K562 (cell line): ENCODE measurements around the gene UNC5C. TPM values are rescaled to one million over a fixed set of nuclear protein-coding genes. Genes with fewer than 3 reads are reported as not detected.

ENCODE experiments used
- ATAC-seq: fragments of 200-7000 bp; cut with Tn5 transposase; 3 replicates; pipeline ENCODE4 v1.9.1; 2020; ENCODE audit warnings: moderate library complexity
- BruUV-seq: library from RNA; stranded (reverse); fragments of 400-500 nt; replicated peaks from 2 replicates; lab custom pipeline; 2021; lab: Mats Ljungman, UMichigan
- CTCF ChIA-PET: fragments of 300-600 bp; formaldehyde crosslinking; extraction: SDS; loops from one replicate; lab custom pipeline; 2021; ENCODE audit warnings: low intra/inter-chr PET ratio; lab: Yijun Ruan, JAX
- POLR2A ChIA-PET: fragments of 300-600, 350-650 bp; sonication (Branson Sonifier 250); formaldehyde crosslinking; extraction: SDS; loops from one replicate; lab custom pipeline; 2021; ENCODE audit warnings: antibody characterized with exemption, inconsistent platforms; lab: Yijun Ruan, JAX
- DNase-seq, 4 experiments: peaks; one replicate each; pipeline versions ENCODE4 v3.0.0 to v3.0.0-alpha.2; 2011 to 2018; ENCODE audit warnings: low spot score in 3 of 4, mixed read lengths in 3 of 4; ENCODE audit errors: extremely low read depth in 1 of 4
- FAIRE-seq: peaks from 2 replicates; lab custom pipeline; 2011; peaks lifted over from hg19 to GRCh38; lab: Jason Lieb, UNC
- H2AFZ ChIP-seq: 2 replicates; pipeline ENCODE4 v1.6.0; 2011; ENCODE audit warnings: low read depth, low read length, control low read depth, inconsistent platforms
- H3K27ac ChIP-seq: fragments of 200-600 bp; 3 replicates; pipeline ENCODE4 v1.8.0; 2011; ENCODE audit warnings: low read depth, mild to moderate bottlenecking, control low read depth, inconsistent platforms, low read length, moderate library complexity, mixed read lengths; ENCODE audit errors: extremely low read depth
- H3K27me3 ChIP-seq, 2 experiments: fragments of 300-600 bp in 1 of 2; 2 replicates in 1 of 2; 3 replicates in 1 of 2; pipeline versions ENCODE4 v1.6.0 to v1.8.0; 2011; ENCODE audit warnings: inconsistent platforms in 2 of 2, low read length in 2 of 2, mild to moderate bottlenecking in 1 of 2, mixed read lengths in 1 of 2, moderate library complexity in 1 of 2; ENCODE audit not compliant: control insufficient read depth in 2 of 2, insufficient read depth in 2 of 2
- H3K36me3 ChIP-seq: fragments of 300-600 bp; 3 replicates; pipeline ENCODE4 v1.8.0; 2011; ENCODE audit warnings: mild to moderate bottlenecking, low read length, inconsistent platforms; ENCODE audit not compliant: control insufficient read depth, insufficient read depth
- H3K4me1 ChIP-seq, 2 experiments: fragments of 200-600 bp in 1 of 2; replicated peaks in 1 of 2; 2 replicates in 1 of 2; 3 replicates in 1 of 2; pipeline versions ENCODE4 v1.5.1 to v1.8.0; 2011; ENCODE audit warnings: inconsistent platforms in 2 of 2, low read length in 2 of 2, mild to moderate bottlenecking in 1 of 2, mixed read lengths in 1 of 2, moderate library complexity in 1 of 2; ENCODE audit not compliant: control insufficient read depth in 2 of 2, insufficient read depth in 2 of 2
- H3K4me2 ChIP-seq: 2 replicates; pipeline ENCODE4 v1.6.1; 2011; ENCODE audit warnings: low read length, control low read depth, inconsistent platforms, mixed read lengths; ENCODE audit not compliant: insufficient read depth
- H3K4me3 ChIP-seq: fragments of 200-600 bp; sonication (generic), shearing (Covaris generic); 2 replicates; pipeline ENCODE4 v1.5.1; 2016; ENCODE audit warnings: control low read depth, inconsistent platforms
- H3K79me2 ChIP-seq: fragments of 200-600 bp; 3 replicates; pipeline ENCODE4 v1.8.0; 2011; ENCODE audit warnings: low read length, inconsistent platforms; ENCODE audit not compliant: control insufficient read depth, insufficient read depth
- H3K9ac ChIP-seq, 2 experiments: 2 replicates each; pipeline versions ENCODE4 v1.6.0 to v1.6.1; 2011; ENCODE audit warnings: low read depth in 2 of 2, low read length in 2 of 2, control low read depth in 1 of 2, inconsistent platforms in 1 of 2, mild to moderate bottlenecking in 1 of 2, mixed read lengths in 1 of 2; ENCODE audit not compliant: insufficient read depth in 1 of 2
- H3K9me1 ChIP-seq: one replicate; pipeline ENCODE4 v1.6.0; 2011; ENCODE audit warnings: inconsistent platforms, mild to moderate bottlenecking, low read length, moderate library complexity; ENCODE audit not compliant: control insufficient read depth, insufficient read depth
- H3K9me3 ChIP-seq: replicated peaks from 2 replicates; pipeline ENCODE4 v1.5.1; 2011; ENCODE audit warnings: low read depth, low read length, inconsistent platforms; ENCODE audit not compliant: control insufficient read depth, insufficient read depth
- H4K20me1 ChIP-seq: replicated peaks from 2 replicates; pipeline ENCODE4 v1.6.1; 2011; ENCODE audit warnings: low read length, inconsistent platforms, mixed read lengths; ENCODE audit not compliant: control insufficient read depth, insufficient read depth
- CHD7 ChIP-seq: fragments of 200-600 bp; sonication (generic); IDR thresholded peaks from one replicate; pipeline ENCODE4 v1.6.1; 2012; ENCODE audit warnings: mild to moderate bottlenecking, low read depth, low read length, inconsistent platforms
- GTF2B ChIP-seq: IDR thresholded peaks from 2 replicates; pipeline ENCODE4 v1.6.1; 2011; ENCODE audit not compliant: insufficient read length; ENCODE audit errors: extremely low read depth
- HDAC1 ChIP-seq, 2 experiments: fragments of 450-650 bp; IDR thresholded peaks; 2 replicates each; pipeline ENCODE4 v1.6.1; 2016 to 2017; ENCODE audit warnings: inconsistent platforms in 1 of 2, mild to moderate bottlenecking in 1 of 2, moderate library complexity in 1 of 2
- NFATC3 ChIP-seq: fragments of 450-650 bp; IDR thresholded peaks from 2 replicates; pipeline ENCODE4 v1.6.1; 2017; ENCODE audit warnings: mild to moderate bottlenecking
- SIRT6 ChIP-seq: IDR thresholded peaks from one replicate; pipeline ENCODE4 v1.6.1; 2012; ENCODE audit warnings: low read depth, mild to moderate bottlenecking, control low read depth, inconsistent platforms, low read length, moderate library complexity
- TFAP4 ChIP-seq: sonication (generic); formaldehyde crosslinking; IDR thresholded peaks from 2 replicates; pipeline ENCODE4 v1.8.0; 2022; ENCODE audit warnings: missing genetic modification reagents, mild to moderate bottlenecking, moderate library complexity, borderline replicate concordance
- ZNF263 ChIP-seq: sonication (generic); formaldehyde crosslinking; IDR thresholded peaks from 2 replicates; pipeline ENCODE4 v1.8.0; 2022; ENCODE audit warnings: mild to moderate bottlenecking, missing genetic modification reagents, borderline replicate concordance
- WGBS: fragments of 100-300 bp; shearing (Covaris generic); methylation state at CpG from one replicate; pipeline ENCODE4 v1.1.6; 2016; ENCODE audit warnings: low coverage, mixed read lengths; ENCODE audit not compliant: insufficient coverage; ENCODE audit errors: missing lambda C conversion rate; 5-methylcytosine and 5-hydroxymethylcytosine counted together
- in situ Hi-C: fragments of 300-500 bp; cut with MboI; formaldehyde crosslinking; loops from 4 replicates; pipeline ENCODE4 v1.15.0; 2018; ENCODE audit warnings: inconsistent platforms, mixed read lengths
- intact Hi-C: fragments of 100-400 bp; cut with micrococcal nuclease; formaldehyde crosslinking; loops from 2 replicates; pipeline ENCODE4 v1.14.2; 2022
- polyA plus RNA-seq, 8 experiments: library from polyadenylated mRNA; depleted of rRNA in 4 of 8; stranded (reverse) in 5 of 8; unstranded in 3 of 8; fragments of >200 nt; fragmentation: Nextera tagmentation in 2 of 8; fragmentation: Illumina TruSeq in 1 of 8; extraction: Ambion mirVana in 2 of 8; extraction: Trizol in 1 of 8; gene quantifications; 2 replicates each; pipeline versions ENCODE4 v1.2.1 to v1.2.3, GENCODE V29; 2011 to 2014; ENCODE audit warnings: inconsistent platforms in 1 of 8, missing spikeins in 1 of 8
- total RNA-seq, 7 experiments: library from RNA; depleted of rRNA in 6 of 7; stranded (reverse); fragments of >200 nt in 6 of 7; fragmentation: Illumina TruSeq in 2 of 7; extraction: Trizol in 2 of 7; gene quantifications; 2 replicates each; pipeline versions ENCODE4 v1.2.1 to v1.2.3, GENCODE V29; 2011 to 2021; ENCODE audit warnings: low replicate concordance in 1 of 7

Gene UNC5C
- total and polyA plus RNA-seq, 9 of the 15 experiments (the other 6 are each of a cell fraction or from before 2014, with no cell fraction given): under 0.01 to 0.10 (median 0.03) TPM; not detected in 1

GRCh38 chr4:95546866-95547714, 1.7 kb downstream of the UNC5C start:
- POLR2A ChIA-PET: interaction anchor here (0.6 kb wide), 1 partner anchor 40 kb away, joined by 3 read pairs; no protein-coding TSS in a partner anchor
- in situ Hi-C loops (no loop called here), intact Hi-C loops (no loop called here)
- no peak for FAIRE-seq
- Histone ChIP-seq H3K9ac (no peak overlapping the region), H3K9me1 (no peaks in the 10 kb centered on the region), H3K4me3 (no peak overlapping the region), H4K20me1 (no peaks in the 10 kb centered on the region), H3K36me3 (no peaks in the 10 kb centered on the region), H2AFZ (no peak overlapping the region), H3K27me3 (peaks cover 8 to 26% of the 10 kb centered on the region in 2 experiments; a peak in 4 of 5 replicates), H3K27ac (no peak overlapping the region), H3K4me1 (peaks cover 0 to 12% of the 10 kb centered on the region in 2 experiments; a peak in 2 of 5 replicates), H3K79me2 (no peaks in the 10 kb centered on the region), H3K9me3 (no peaks in the 10 kb centered on the region), H3K4me2 (no peak overlapping the region)
- WGBS: under 1% methylated on average over 22 of the region's 22 CpGs
- DNase-seq: no peak
- ATAC-seq: no peak
- no TSS peak for BruUV-seq
- CTCF ChIA-PET: no interaction called here
- no peak for TF ChIP-seq SIRT6
- no peak for TF ChIP-seq TFAP4 (CRISPR knock-in tag)
- TF ChIP-seq GTF2B: no peak
- TF ChIP-seq ZNF263 (CRISPR knock-in tag): no peak
- TF ChIP-seq CHD7: no peak
- TF ChIP-seq HDAC1 (IDR thresholded peaks at IDR 0.05): no peak
- no peak for TF ChIP-seq NFATC3
